GM12878 (cell line): ENCODE measurements around the gene DTNBP1.

Experiments
- CTCF ChIP-seq, 3 experiments: IDR thresholded peaks in 2 of 3; conservative IDR thresholded peaks in 1 of 3; 2 replicates each; pipeline ENCODE4 v1.5.1; 2011; ENCODE audit warnings: low read depth in 3 of 3, low read length in 3 of 3, mild to moderate bottlenecking in 3 of 3, control low read depth in 2 of 3, moderate library complexity in 2 of 3, inconsistent platforms in 1 of 3, mixed read lengths in 1 of 3; ENCODE audit not compliant: control insufficient read depth in 2 of 3, insufficient read depth in 1 of 3; ENCODE audit errors: extremely low read depth in 1 of 3
- NFYB ChIP-seq: IDR thresholded peaks from 2 replicates; pipeline ENCODE4 v1.6.1; 2011; ENCODE audit warnings: low read depth, mild to moderate bottlenecking, low read length, improper control_type of control experiment, moderate library complexity; ENCODE audit not compliant: insufficient read depth
- TAF1 ChIP-seq: IDR thresholded peaks from 2 replicates; pipeline ENCODE4 v1.6.1; 2011; ENCODE audit warnings: mild to moderate bottlenecking, low read depth, low read length, borderline replicate concordance

GRCh38 chr6:15685619-15686018, 22.8 kb upstream of the DTNBP1 start:
- TF ChIP-seq CTCF (IDR thresholded peaks at IDR 0.05 in 2 of 3, conservative IDR thresholded peaks at IDR 0.05 in 1 of 3; ENCODE audit: control insufficient read depth in 2 of 3, extremely low read depth in 1 of 3, insufficient read depth in 1 of 3, low read depth in 3 of 3, low read length in 3 of 3) = no peak
- no peak for TF ChIP-seq TAF1
- no peak for TF ChIP-seq NFYB
